Measurements from ENCODE around the gene GPR162.

DNA sequence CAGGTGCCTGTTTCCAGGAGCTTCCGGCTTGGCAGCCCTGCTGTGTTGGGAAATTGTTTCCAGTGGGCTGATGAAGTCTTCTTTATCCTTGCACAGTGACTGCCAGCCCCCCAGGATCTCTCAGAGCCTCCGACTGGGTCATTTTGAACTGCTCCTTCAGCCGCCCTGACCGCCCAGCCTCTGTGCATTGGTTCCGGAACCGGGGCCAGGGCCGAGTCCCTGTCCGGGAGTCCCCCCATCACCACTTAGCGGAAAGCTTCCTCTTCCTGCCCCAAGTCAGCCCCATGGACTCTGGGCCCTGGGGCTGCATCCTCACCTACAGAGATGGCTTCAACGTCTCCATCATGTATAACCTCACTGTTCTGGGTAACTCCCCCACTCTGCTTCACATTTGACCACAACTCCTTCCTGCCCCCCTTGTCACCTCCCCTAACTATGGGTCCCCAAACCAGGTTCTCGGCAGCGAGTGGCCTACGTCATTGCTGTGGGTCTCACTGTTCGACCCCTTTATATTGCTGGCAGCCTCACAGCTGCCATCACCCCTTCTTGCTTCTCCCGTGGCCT lies 47.0 kb upstream of the GPR162 start:
- TF ChIP-seq, protein P1, sequence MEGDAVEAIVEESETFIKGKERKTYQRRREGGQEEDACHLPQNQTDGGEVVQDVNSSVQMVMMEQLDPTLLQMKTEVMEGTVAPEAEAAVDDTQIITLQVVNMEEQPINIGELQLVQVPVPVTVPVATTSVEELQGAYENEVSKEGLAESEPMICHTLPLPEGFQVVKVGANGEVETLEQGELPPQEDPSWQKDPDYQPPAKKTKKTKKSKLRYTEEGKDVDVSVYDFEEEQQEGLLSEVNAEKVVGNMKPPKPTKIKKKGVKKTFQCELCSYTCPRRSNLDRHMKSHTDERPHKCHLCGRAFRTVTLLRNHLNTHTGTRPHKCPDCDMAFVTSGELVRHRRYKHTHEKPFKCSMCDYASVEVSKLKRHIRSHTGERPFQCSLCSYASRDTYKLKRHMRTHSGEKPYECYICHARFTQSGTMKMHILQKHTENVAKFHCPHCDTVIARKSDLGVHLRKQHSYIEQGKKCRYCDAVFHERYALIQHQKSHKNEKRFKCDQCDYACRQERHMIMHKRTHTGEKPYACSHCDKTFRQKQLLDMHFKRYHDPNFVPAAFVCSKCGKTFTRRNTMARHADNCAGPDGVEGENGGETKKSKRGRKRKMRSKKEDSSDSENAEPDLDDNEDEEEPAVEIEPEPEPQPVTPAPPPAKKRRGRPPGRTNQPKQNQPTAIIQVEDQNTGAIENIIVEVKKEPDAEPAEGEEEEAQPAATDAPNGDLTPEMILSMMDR (conservative IDR thresholded peaks at IDR 0.05; ENCODE audit: low read length) = no peak
- no peak for TF ChIP-seq EZH2phosphoT487 (IDR thresholded peaks at IDR 0.05; ENCODE audit: borderline replicate concordance, low read depth, low read length)
